PC-9 (cell line): Measurements from ENCODE around the gene KCNH2. TPM values are rescaled to one million over a fixed set of nuclear protein-coding genes. Genes with fewer than 3 reads are reported as not detected.

Experiments
- BruUV-seq: library from RNA; stranded (reverse); fragments of 400-500 nt; replicated peaks from 2 replicates; lab custom pipeline; 2021; lab: Mats Ljungman, UMichigan
- CTCF ChIA-PET: fragments of 300-600 bp; sonication (Branson Sonifier 250); formaldehyde crosslinking; loops from one replicate; lab custom pipeline; 2022; ENCODE audit warnings: antibody characterized with exemption; lab: Charles Lee
- POLR2A ChIA-PET: fragments of 300-600 bp; sonication (Branson Sonifier 250); formaldehyde crosslinking; loops from one replicate; lab custom pipeline; 2022; ENCODE audit warnings: antibody characterized with exemption; ENCODE audit not compliant: unreplicated experiment; lab: Charles Lee
- DNase-seq, 2 experiments: peaks; one replicate each; pipeline versions ENCODE4 v3.0.0 to v3.0.0-alpha.2; 2015 to 2022; ENCODE audit warnings: mixed read lengths in 1 of 2
- H2AFZ ChIP-seq: fragments of 200-600 bp; sonication (generic); 2 replicates; pipeline ENCODE4 v1.8.1; 2017; ENCODE audit warnings: antibody characterized with exemption
- H3F3A ChIP-seq: fragments of 200-600 bp; sonication (generic); 2 replicates; pipeline ENCODE4 v1.8.1; 2017; ENCODE audit warnings: antibody characterized with exemption, mild to moderate bottlenecking, low read depth; ENCODE audit not compliant: insufficient read depth
- H3K27ac ChIP-seq: fragments of 200-600 bp; sonication (generic); 2 replicates; pipeline ENCODE4 v1.6.1; 2016; ENCODE audit warnings: mixed run types
- H3K27me3 ChIP-seq: fragments of 200-600 bp; sonication (generic); 2 replicates; pipeline ENCODE4 v1.6.1; 2016; ENCODE audit warnings: low read depth, mixed run types; ENCODE audit not compliant: insufficient read depth
- H3K36me3 ChIP-seq: fragments of 200-600 bp; sonication (generic); 2 replicates; pipeline ENCODE4 v1.6.1; 2016; ENCODE audit warnings: low read depth, mixed run types
- H3K4me1 ChIP-seq: fragments of 200-600 bp; sonication (generic); replicated peaks from 2 replicates; pipeline ENCODE4 v1.6.1; 2016; ENCODE audit warnings: mixed run types; ENCODE audit not compliant: insufficient read depth
- H3K4me2 ChIP-seq: fragments of 200-600 bp; sonication (generic); 2 replicates; pipeline ENCODE4 v1.6.1; 2017; ENCODE audit warnings: mixed run types
- H3K4me3 ChIP-seq: fragments of 200-600 bp; sonication (generic); 2 replicates; pipeline ENCODE4 v1.6.1; 2016; ENCODE audit warnings: mixed run types
- H3K79me2 ChIP-seq: fragments of 200-600 bp; sonication (generic); 2 replicates; pipeline ENCODE4 v1.6.1; 2017; ENCODE audit warnings: low read depth, mixed run types
- H3K9me2 ChIP-seq: fragments of 200-600 bp; sonication (generic); 2 replicates; pipeline ENCODE4 v1.8.1; 2017; ENCODE audit warnings: mild to moderate bottlenecking; ENCODE audit not compliant: insufficient read depth
- H3K9me3 ChIP-seq: fragments of 200-600 bp; sonication (generic); 2 replicates; pipeline ENCODE4 v1.8.1; 2016; ENCODE audit warnings: low read depth; ENCODE audit not compliant: insufficient read depth
- H4K20me1 ChIP-seq: fragments of 200-600 bp; sonication (generic); 2 replicates; pipeline ENCODE4 v1.8.1; 2017; ENCODE audit not compliant: insufficient read depth
- CTCF ChIP-seq: fragments of 200-600 bp; sonication (generic); conservative IDR thresholded peaks from 2 replicates; pipeline ENCODE4 v1.6.1; 2017; ENCODE audit warnings: mixed run types, antibody characterized with exemption, mild to moderate bottlenecking, moderate library complexity
- EZH2 ChIP-seq: fragments of 200-600 bp; sonication (generic); IDR thresholded peaks from 2 replicates; pipeline ENCODE4 v1.8.0; 2017; ENCODE audit warnings: antibody characterized with exemption, low read depth
- intact Hi-C: fragments of 100-400 bp; cut with micrococcal nuclease; formaldehyde crosslinking; loops from one replicate; pipeline ENCODE4 v1.10.0; 2022; ENCODE audit not compliant: unreplicated experiment
- total RNA-seq: library from RNA; stranded (reverse); gene quantifications from 2 replicates; pipeline ENCODE4 v1.2.3, GENCODE V29; 2021

The KCNH2 gene
- total RNA-seq, 1 experiment from 2014 or later, result 1.5 TPM

GRCh38 chr7:150992051-150992640, 14.0 kb upstream of the KCNH2 start:
- no peak overlapping the region for H3K4me2 ChIP-seq
- CTCF ChIA-PET, result no interaction called here
- intact Hi-C loops, result no loop called here
- no peak overlapping the region for H3K4me3 ChIP-seq
- BruUV-seq, result no TSS peak
- no peaks in the 10 kb centered on the region for H4K20me1 ChIP-seq
- peaks cover 20% of the 10 kb centered on the region; the same call in 1 of the 2 replicates for H3K9me3 ChIP-seq
- no peaks in the 10 kb centered on the region for H3K36me3 ChIP-seq
- H3F3A ChIP-seq, result peaks cover 8% of the 10 kb centered on the region; the same call in 1 of the 2 replicates
- H3K27ac ChIP-seq, result no peak overlapping the region
- no peaks in the 10 kb centered on the region for H3K4me1 ChIP-seq
- POLR2A ChIA-PET, result no interaction called here
- H3K9me2 ChIP-seq, result no peaks in the 10 kb centered on the region
- H3K79me2 ChIP-seq, result no peaks in the 10 kb centered on the region
- no peak overlapping the region for H2AFZ ChIP-seq
- no peak for TF ChIP-seq EZH2
- no peak for TF ChIP-seq CTCF
- H3K27me3 ChIP-seq, result peaks cover 14% of the 10 kb centered on the region; the same call in 1 of the 2 replicates
- DNase-seq, result no peak

GRCh38 chr7:150990416-150991186, 12.5 kb upstream of the KCNH2 start, which contains the start of gene NOS3:
Gene NOS3, plus strand, starts transcription at chr7:150991017. Its CDS starts 2,787 bp downstream, at chr7:150993804.
- CTCF ChIA-PET, result interaction anchor here (0.5 kb wide), 1 partner anchor 19 kb away, joined by 3 read pairs; no protein-coding TSS in a partner anchor
- Histone ChIP-seq H3K36me3 (no peaks in the 10 kb centered on the region), H3K9me2 (no peaks in the 10 kb centered on the region), H2AFZ (no peak within 1 kb of the TSS), H3F3A (peaks cover 8% of the 10 kb centered on the region; the same call in 1 of the 2 replicates), H3K4me2 (no peak within 1 kb of the TSS), H3K4me3 (no peak within 1 kb of the TSS), H4K20me1 (no peaks in the 10 kb centered on the region), H3K27ac (peak within 1 kb of the TSS; percentile 45), H3K27me3 (peaks cover 21% of the 10 kb centered on the region; the same call in 1 of the 2 replicates), H3K79me2 (no peaks in the 10 kb centered on the region), H3K9me3 (peaks cover 20% of the 10 kb centered on the region; the same call in 1 of the 2 replicates), H3K4me1 (no peaks in the 10 kb centered on the region)
- peak; percentile 55 to 58 for DNase-seq
- no TSS peak for BruUV-seq
- intact Hi-C loops, result no loop called here
- TF ChIP-seq CTCF, result no peak
- POLR2A ChIA-PET, result interaction anchor here (0.7 kb wide), 1 partner anchor 79 kb away, joined by 6 read pairs; no protein-coding TSS in a partner anchor

GRCh38 chr7:150989456-150989855, 11.3 kb upstream of the KCNH2 start:
- H3K27ac ChIP-seq, result no peak overlapping the region
- H3K4me1 ChIP-seq, result no peaks in the 10 kb centered on the region
- TF ChIP-seq EZH2, result no peak
- TF ChIP-seq CTCF, result no peak
- H4K20me1 ChIP-seq, result no peaks in the 10 kb centered on the region
- BruUV-seq, result no TSS peak
- no peaks in the 10 kb centered on the region for H3K79me2 ChIP-seq
- intact Hi-C loops, result no loop called here
- no peak overlapping the region for H2AFZ ChIP-seq
- peaks cover 3% of the 10 kb centered on the region; the same call in 1 of the 2 replicates for H3F3A ChIP-seq
- H3K27me3 ChIP-seq, result peaks cover 21% of the 10 kb centered on the region; the same call in 1 of the 2 replicates
- DNase-seq, result no peak
- ChIA-PET CTCF (interaction anchor here (0.6 kb wide), 1 partner anchor 16 kb away, joined by 4 read pairs; no protein-coding TSS in a partner anchor), POLR2A (no interaction called here)
- H3K9me2 ChIP-seq, result no peaks in the 10 kb centered on the region
- H3K4me2 ChIP-seq, result no peak overlapping the region
- no peak overlapping the region for H3K4me3 ChIP-seq
- H3K9me3 ChIP-seq, result peaks cover 20% of the 10 kb centered on the region; the same call in 1 of the 2 replicates
- no peaks in the 10 kb centered on the region for H3K36me3 ChIP-seq
